Breast epithelium (tissue), 3 donors: Measurements from ENCODE around the gene RBM17.

Source experiments
- CTCF ChIP-seq, 3 donors: fragments of 450-650 bp; IDR thresholded peaks; one replicate each; pipeline ENCODE4 v1.5.1; 2016 to 2017; ENCODE audit warnings: antibody characterized with exemption in 3 of 3, mild to moderate bottlenecking in 3 of 3, moderate library complexity in 3 of 3
- POLR2AphosphoS5 ChIP-seq, 3 donors: sonication (generic); formaldehyde crosslinking; IDR thresholded peaks; one replicate each; pipeline ENCODE4 v1.6.1; 2017; ENCODE audit warnings: antibody characterized with exemption in 3 of 3

GRCh38 chr10:6079044-6079443 is 9.8 kb upstream of the RBM17 start:
- TF ChIP-seq POLR2AphosphoS5 (IDR thresholded peaks at IDR 0.05): no peak
- TF ChIP-seq CTCF (IDR thresholded peaks at IDR 0.05): no peak
